ENCODE results near the gene TXNL1.
"Not testable (repeated sequence)": the region's sequence is repeated elsewhere in the genome, so short reads cannot be mapped to it uniquely, and the experiment has no call there.

TXNL1 gene

GRCh38 chr18:56638232-56639103 is at the start of gene TXNL1:
Gene TXNL1, minus strand, starts transcription at chr18:56638592. Its CDS starts 152 bp downstream, at chr18:56638440.
- peak; percentile 99 for DNase-seq

- DNase-seq = no peak
Measured at GRCh38 chr18:56684277-56684676, 45.9 kb upstream of the TXNL1 start.

- DNase-seq = no peak
Measured at GRCh38 chr18:56678836-56679565, 40.6 kb upstream of the TXNL1 start.

- no peak for DNase-seq
Measured at GRCh38 chr18:56676639-56677038, 38.2 kb upstream of the TXNL1 start.

- no peak for DNase-seq
Measured at GRCh38 chr18:56672981-56673380, 34.6 kb upstream of the TXNL1 start.

GRCh38 chr18:56672391-56672790 is 34.0 kb upstream of the TXNL1 start:
- DNase-seq = no peak

- no peak for DNase-seq
Measured at GRCh38 chr18:56662902-56663301, 24.5 kb upstream of the TXNL1 start.

GRCh38 chr18:56662502-56662901 is 24.1 kb upstream of the TXNL1 start:
- no peak for DNase-seq

- DNase-seq = no peak
Measured at GRCh38 chr18:56662063-56662408, 23.6 kb upstream of the TXNL1 start.

GRCh38 chr18:56661360-56662062 is 23.1 kb upstream of the TXNL1 start:
- no peak for DNase-seq

GRCh38 chr18:56660655-56661054 is 22.3 kb upstream of the TXNL1 start:
- no peak for DNase-seq

- no peak for DNase-seq
Measured at GRCh38 chr18:56659111-56659510, 20.7 kb upstream of the TXNL1 start.

- DNase-seq = no peak
Measured at GRCh38 chr18:56658261-56658660, 19.9 kb upstream of the TXNL1 start.

GRCh38 chr18:56654280-56654679 is 15.9 kb upstream of the TXNL1 start:
- not testable (repeated sequence) for DNase-seq

- no peak for DNase-seq
Measured at GRCh38 chr18:56652802-56653201, 14.4 kb upstream of the TXNL1 start.

GRCh38 chr18:56651771-56652092 is 13.3 kb upstream of the TXNL1 start:
- no peak for DNase-seq

GRCh38 chr18:56650944-56651770 is 12.8 kb upstream of the TXNL1 start, which contains the start of gene WDR7:
Gene WDR7, plus strand, starts transcription at chr18:56651359. Its CDS starts 21,157 bp downstream, at chr18:56672516.
- DNase-seq = peak; percentile 99

- DNase-seq = no peak
Measured at GRCh38 chr18:56649996-56650395, 11.6 kb upstream of the TXNL1 start.

GRCh38 chr18:56647951-56648893 is 9.8 kb upstream of the TXNL1 start:
- DNase-seq = no peak

GRCh38 chr18:56647071-56647470 is 8.7 kb upstream of the TXNL1 start:
- no peak for DNase-seq

GRCh38 chr18:56645415-56646016 is 7.1 kb upstream of the TXNL1 start:
- no peak for DNase-seq

Measured in fibroblast of skin of right quadriceps (primary cell).